H1 (cell line): ENCODE results near the gene DESI1. TPM values are rescaled to one million over a fixed set of nuclear protein-coding genes. Genes with fewer than 3 reads are reported as not detected.

ENCODE experiments used
- EGR1 ChIP-seq: IDR thresholded peaks from 2 replicates; pipeline ENCODE4 v1.6.1; 2011; ENCODE audit warnings: low read depth, low read length, borderline replicate concordance
- polyA plus RNA-seq, 7 experiments: library from polyadenylated mRNA; depleted of rRNA in 3 of 7; stranded (reverse) in 5 of 7; unstranded in 2 of 7; fragments of >200 nt in 5 of 7; fragments of 200-250 nt in 2 of 7; gene quantifications; 1 replicate in 5 of 7; 2 replicates in 1 of 7; 4 replicates in 1 of 7; pipeline versions ENCODE4 v1.2.1 to v1.2.3, GENCODE V29; 2011 to 2013; ENCODE audit warnings: missing spikeins in 2 of 7, mixed read lengths in 2 of 7
- total RNA-seq: library from RNA; stranded (reverse); fragmentation: NEBNext Ultra II Directional; extraction: Animal tissue kit (Norgen Biotek cat#: 25700); gene quantifications from 2 replicates; pipeline ENCODE4 v1.2.1, GENCODE V29; 2021

DESI1 gene
- total and polyA plus RNA-seq, 2 of the 8 experiments (the other 6 are each of a cell fraction or from before 2014, with no cell fraction given) = 27.6 to 34.3 TPM

DNA sequence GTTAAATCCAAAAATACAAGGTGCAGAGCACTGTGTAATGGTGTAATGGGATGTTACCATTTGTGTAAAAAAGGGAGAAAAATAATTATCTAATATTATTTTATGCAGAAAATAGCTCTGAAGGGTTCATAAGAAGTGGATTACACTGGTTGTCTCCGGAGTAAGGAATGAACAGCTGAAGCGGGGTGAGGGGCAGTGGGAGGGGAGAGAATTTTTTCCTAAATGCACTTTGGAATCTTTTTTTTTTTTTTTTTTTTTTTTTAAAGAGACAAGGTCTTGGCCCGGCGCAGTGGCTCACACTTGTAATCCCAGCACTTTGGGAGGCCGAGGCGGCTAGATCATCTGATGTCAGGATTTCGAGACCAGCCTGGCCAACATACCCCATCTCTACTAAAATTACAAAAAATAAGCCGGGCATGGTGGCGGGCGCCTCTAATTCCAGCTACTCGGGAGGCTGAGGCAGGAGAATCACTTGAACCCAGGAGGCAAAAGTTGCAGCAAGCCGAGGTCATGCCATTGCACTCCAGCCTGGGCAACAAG, 69.8 kb downstream of the DESI1 start (continued):
- TF ChIP-seq EGR1 = no peak
